IMR-90 (cell line): Measurements from ENCODE around the gene SLX9. TPM values are rescaled to one million over a fixed set of nuclear protein-coding genes. Genes with fewer than 3 reads are reported as not detected.
"Not testable (repeated sequence)": the region's sequence is repeated elsewhere in the genome, so short reads cannot be mapped to it uniquely, and the experiment has no call there.

ENCODE experiments used
- ATAC-seq: fragments of 200-7000 bp; cut with Tn5 transposase; 2 replicates; pipeline ENCODE4 v1.9.1; 2020; ENCODE audit warnings: low read depth, mild to moderate bottlenecking, moderate library complexity
- BruUV-seq: library from RNA; stranded (reverse); fragments of 400-500 nt; replicated peaks from 2 replicates; lab custom pipeline; 2021; lab: Mats Ljungman, UMichigan
- CTCF ChIA-PET: fragments of 300-600 bp; formaldehyde crosslinking; extraction: SDS; loops from one replicate; lab custom pipeline; 2021; ENCODE audit warnings: antibody characterized with exemption; lab: Yijun Ruan, JAX
- POLR2A ChIA-PET: fragments of 300-600 bp; sonication (Branson Sonifier 250); formaldehyde crosslinking; loops from one replicate; lab custom pipeline; 2022; ENCODE audit warnings: antibody characterized with exemption; ENCODE audit not compliant: unreplicated experiment; lab: Charles Lee
- DNase-seq: peaks from one replicate; pipeline ENCODE4 v3.0.0; 2013
- H2AFZ ChIP-seq: replicated peaks from 2 replicates; pipeline ENCODE3; 2013; ENCODE audit warnings: low read length, mild to moderate bottlenecking; ENCODE audit not compliant: poor library complexity
- H2AK5ac ChIP-seq: 2 replicates; pipeline ENCODE4 v1.6.1; 2013; ENCODE audit warnings: low read depth, low read length, inconsistent platforms
- H2AK9ac ChIP-seq: replicated peaks from 2 replicates; pipeline ENCODE3; 2013; ENCODE audit warnings: mild to moderate bottlenecking, low read depth, low read length, moderate library complexity; ENCODE audit not compliant: poor library complexity
- H2BK120ac ChIP-seq: 2 replicates; pipeline ENCODE4 v1.6.1; 2013; ENCODE audit warnings: low read depth, low read length, inconsistent platforms
- H2BK15ac ChIP-seq: 3 replicates; pipeline ENCODE4 v1.6.1; 2013; ENCODE audit warnings: low read depth, low read length, inconsistent platforms
- H2BK20ac ChIP-seq: 2 replicates; pipeline ENCODE4 v1.6.1; 2013; ENCODE audit warnings: low read depth, mild to moderate bottlenecking, inconsistent platforms, low read length, moderate library complexity
- H2BK5ac ChIP-seq: 2 replicates; pipeline ENCODE4 v1.6.1; 2013; ENCODE audit warnings: mild to moderate bottlenecking, low read depth, low read length, inconsistent platforms; ENCODE audit not compliant: poor library complexity, severe bottlenecking
- H3K14ac ChIP-seq: replicated peaks from 2 replicates; pipeline ENCODE4 v1.6.1; 2013; ENCODE audit warnings: low read depth, low read length, inconsistent platforms
- H3K18ac ChIP-seq: 2 replicates; pipeline ENCODE4 v1.6.1; 2013; ENCODE audit warnings: low read depth, low read length, control low read depth
- H3K23ac ChIP-seq: 2 replicates; pipeline ENCODE4 v1.6.1; 2013; ENCODE audit warnings: low read depth, low read length, inconsistent platforms
- H3K27ac ChIP-seq: 2 replicates; pipeline ENCODE4 v1.5.1; 2013; ENCODE audit warnings: mild to moderate bottlenecking, control low read depth, low read length; ENCODE audit not compliant: insufficient read depth
- H3K27me3 ChIP-seq: 2 replicates; pipeline ENCODE4 v1.6.1; 2013; ENCODE audit warnings: low read length; ENCODE audit not compliant: control insufficient read depth, insufficient read depth
- H3K36me3 ChIP-seq: 2 replicates; pipeline ENCODE4 v1.6.1; 2013; ENCODE audit warnings: low read length, mixed read lengths; ENCODE audit not compliant: control insufficient read depth, insufficient read depth
- H3K4ac ChIP-seq: 2 replicates; pipeline ENCODE4 v1.6.1; 2013; ENCODE audit warnings: low read depth, low read length, inconsistent platforms
- H3K4me1 ChIP-seq: 2 replicates; pipeline ENCODE4 v1.6.1; 2013; ENCODE audit warnings: low read length, mixed read lengths; ENCODE audit not compliant: control insufficient read depth, insufficient read depth
- H3K4me2 ChIP-seq: 2 replicates; pipeline ENCODE4 v1.6.1; 2013; ENCODE audit warnings: low read depth, mild to moderate bottlenecking, control low read depth, low read length, moderate library complexity
- H3K4me3 ChIP-seq: 2 replicates; pipeline ENCODE4 v1.5.1; 2013; ENCODE audit warnings: low read depth, mild to moderate bottlenecking, control low read depth, low read length, moderate library complexity; ENCODE audit not compliant: insufficient read depth
- H3K56ac ChIP-seq: 2 replicates; pipeline ENCODE4 v1.6.1; 2013; ENCODE audit warnings: low read length, inconsistent platforms; ENCODE audit not compliant: insufficient read depth; ENCODE audit errors: extremely low read depth
- H3K79me1 ChIP-seq, 2 experiments: 2 replicates each; pipeline ENCODE4 v1.6.1; 2013; ENCODE audit warnings: low read length in 2 of 2, inconsistent platforms in 1 of 2, low read depth in 1 of 2
- H3K9ac ChIP-seq: 2 replicates; pipeline ENCODE4 v1.6.1; 2013; ENCODE audit warnings: low read depth, low read length, control low read depth
- H3K9me1 ChIP-seq: 2 replicates; pipeline ENCODE4 v1.6.1; 2013; ENCODE audit warnings: low read length, inconsistent platforms; ENCODE audit not compliant: insufficient read depth
- H3K9me3 ChIP-seq: 2 replicates; pipeline ENCODE4 v1.6.1; 2013; ENCODE audit warnings: low read length; ENCODE audit not compliant: control insufficient read depth, insufficient read depth
- H4K20me1 ChIP-seq: 2 replicates; pipeline ENCODE4 v1.6.1; 2013; ENCODE audit warnings: low read length, inconsistent platforms; ENCODE audit not compliant: insufficient read depth
- H4K5ac ChIP-seq: 2 replicates; pipeline ENCODE4 v1.6.1; 2013; ENCODE audit warnings: mild to moderate bottlenecking, low read depth, low read length, control low read depth
- H4K8ac ChIP-seq, 2 experiments: 2 replicates each; pipeline ENCODE4 v1.6.1; 2013; ENCODE audit warnings: low read depth in 2 of 2, low read length in 2 of 2, control low read depth in 1 of 2, inconsistent platforms in 1 of 2
- H4K91ac ChIP-seq: 2 replicates; pipeline ENCODE4 v1.6.1; 2013; ENCODE audit warnings: low read depth, low read length, inconsistent platforms; ENCODE audit not compliant: insufficient read depth
- CHD1 ChIP-seq: IDR thresholded peaks from 2 replicates; pipeline ENCODE4 v1.6.1; 2012; ENCODE audit warnings: low read depth, low read length, improper control_type of control experiment
- MAFK ChIP-seq: IDR thresholded peaks from 2 replicates; pipeline ENCODE4 v1.6.1; 2012; ENCODE audit warnings: low read depth, low read length, improper control_type of control experiment
- RFX5 ChIP-seq: IDR thresholded peaks from 2 replicates; pipeline ENCODE4 v1.8.0; 2012; ENCODE audit warnings: low read depth, mild to moderate bottlenecking, low read length, moderate library complexity
- WGBS, 2 experiments: methylation state at CpG; one replicate each; pipeline versions ENCODE4 v1.1.5 to v1.1.7; 2013; ENCODE audit warnings: missing lambda C conversion rate in 2 of 2; ENCODE audit not compliant: insufficient read length in 1 of 2; ENCODE audit errors: extremely low coverage in 2 of 2; 5-methylcytosine and 5-hydroxymethylcytosine counted together
- dilution Hi-C: fragments of 300-500 bp; cut with HindIII; formaldehyde crosslinking; loops from one replicate; pipeline ENCODE4 v1.14.3; 2018; ENCODE audit warnings: low sequenced_read_pairs; ENCODE audit not compliant: unreplicated experiment
- in situ Hi-C: fragments of 300-500 bp; cut with MboI; formaldehyde crosslinking; loops from 3 replicates; pipeline ENCODE4 v1.14.3; 2019; ENCODE audit warnings: low sequenced_read_pairs, inconsistent platforms, mixed read lengths
- intact Hi-C: fragments of 100-400 bp; cut with micrococcal nuclease; formaldehyde crosslinking; loops from 2 replicates; pipeline ENCODE4 v1.10.0; 2022
- polyA plus RNA-seq, 3 experiments: library from polyadenylated mRNA; depleted of rRNA; stranded (reverse); fragments of >200 nt; gene quantifications; 2 replicates each; pipeline ENCODE4 v1.2.3, GENCODE V29; 2012; ENCODE audit warnings: low replicate concordance in 1 of 3
- total RNA-seq: library from RNA; depleted of rRNA; stranded (reverse); fragments of >200 nt; gene quantifications from 2 replicates; pipeline ENCODE4 v1.2.3, GENCODE V29; 2012

SLX9 gene
- total and polyA plus RNA-seq, 2 of the 4 experiments (the other 2 are of a cell fraction) = 10.4 to 21.7 TPM

DNA sequence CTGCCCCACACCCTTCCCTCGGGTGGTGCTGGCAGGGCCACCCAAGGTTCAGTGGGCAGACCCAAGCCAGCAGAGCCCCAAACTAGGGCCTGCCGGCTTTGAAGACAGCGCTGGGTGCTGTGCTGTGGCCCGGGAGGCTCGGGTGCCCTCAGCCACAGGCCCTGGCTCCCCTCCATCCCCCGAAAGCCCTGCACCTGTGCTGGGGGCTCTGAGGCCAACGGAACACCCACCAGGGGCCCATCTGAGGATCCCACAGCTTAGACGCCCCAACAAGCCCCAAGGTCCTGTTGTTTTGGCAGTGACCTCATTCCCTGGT lies 27.7 kb upstream of the SLX9 start (continued):
- no peak for TF ChIP-seq CHD1
- no peak for TF ChIP-seq RFX5
- no peak for TF ChIP-seq MAFK

DNA sequence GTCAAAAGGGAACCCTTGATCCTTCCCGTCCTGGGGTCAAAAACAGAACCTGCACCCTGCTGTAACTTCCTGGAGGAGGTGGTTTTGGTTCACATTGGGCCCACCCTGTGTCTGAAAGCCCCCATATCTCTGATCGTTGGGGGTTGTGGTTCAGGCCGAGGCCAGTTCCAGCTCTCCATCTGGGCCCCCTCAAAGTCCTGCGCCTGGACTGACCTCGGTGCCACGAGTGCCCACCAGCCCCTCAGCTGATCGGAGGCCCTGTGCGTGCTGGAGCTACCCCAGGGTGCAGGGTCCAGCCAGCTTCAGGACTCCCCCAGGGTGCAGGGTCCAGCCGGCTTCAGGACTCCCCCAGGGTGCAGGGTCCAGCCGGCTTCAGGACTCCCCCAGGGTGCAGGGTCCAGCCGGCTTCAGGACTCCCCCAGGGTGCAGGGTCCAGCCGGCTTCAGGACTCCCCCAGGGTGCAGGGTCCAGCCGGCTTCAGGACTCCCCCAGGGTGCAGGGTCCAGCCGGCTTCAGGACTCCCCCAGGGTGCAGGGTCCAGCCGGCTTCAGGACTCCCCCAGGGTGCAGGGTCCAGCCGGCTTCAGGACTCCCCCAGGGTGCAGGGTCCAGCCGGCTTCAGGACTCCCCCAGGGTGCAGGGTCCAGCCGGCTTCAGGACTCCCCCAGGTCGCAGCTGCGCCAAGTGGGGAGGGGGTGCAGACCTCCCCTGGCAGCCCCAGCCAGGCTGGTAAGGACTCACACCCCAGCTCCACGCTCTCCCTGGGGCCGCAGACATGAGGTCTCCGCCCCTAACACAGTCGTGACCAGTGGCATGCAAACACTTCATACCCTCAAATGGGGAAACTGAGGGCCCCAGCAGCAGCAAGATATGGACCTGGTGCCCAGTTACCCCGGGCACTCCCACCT lies 27.1 kb upstream of the SLX9 start:
- H3K9me1 ChIP-seq, POLR2A ChIA-PET, H4K20me1 ChIP-seq, H3K4ac ChIP-seq, H2AK5ac ChIP-seq, ATAC-seq, H3K36me3 ChIP-seq, in situ Hi-C loops, dilution Hi-C loops, H3K27ac ChIP-seq, H2BK120ac ChIP-seq, H3K4me2 ChIP-seq, H2BK15ac ChIP-seq, H3K9ac ChIP-seq, H3K79me1 ChIP-seq, H3K4me1 ChIP-seq, intact Hi-C loops, BruUV-seq, H3K14ac ChIP-seq, H4K5ac ChIP-seq, H2AK9ac ChIP-seq, H3K9me3 ChIP-seq, H4K91ac ChIP-seq, H4K8ac ChIP-seq, DNase-seq, H3K56ac ChIP-seq, H3K4me3 ChIP-seq, H3K18ac ChIP-seq, H2BK20ac ChIP-seq, H3K23ac ChIP-seq, H2BK5ac ChIP-seq, CTCF ChIA-PET, H2AFZ ChIP-seq: not testable (repeated sequence)
- peaks cover 62% of the 10 kb centered on the region for H3K27me3 ChIP-seq
- WGBS, 2 experiments = 79% methylated on average over 4 of the region's 25 CpGs; no CpG with 5 or more reads in 1 of the 2 experiments
